Measurements from ENCODE around the gene NPEPL1.
"Not testable (repeated sequence)": the region's sequence is repeated elsewhere in the genome, so short reads cannot be mapped to it uniquely, and the experiment has no call there.

The NPEPL1 gene, protein sequence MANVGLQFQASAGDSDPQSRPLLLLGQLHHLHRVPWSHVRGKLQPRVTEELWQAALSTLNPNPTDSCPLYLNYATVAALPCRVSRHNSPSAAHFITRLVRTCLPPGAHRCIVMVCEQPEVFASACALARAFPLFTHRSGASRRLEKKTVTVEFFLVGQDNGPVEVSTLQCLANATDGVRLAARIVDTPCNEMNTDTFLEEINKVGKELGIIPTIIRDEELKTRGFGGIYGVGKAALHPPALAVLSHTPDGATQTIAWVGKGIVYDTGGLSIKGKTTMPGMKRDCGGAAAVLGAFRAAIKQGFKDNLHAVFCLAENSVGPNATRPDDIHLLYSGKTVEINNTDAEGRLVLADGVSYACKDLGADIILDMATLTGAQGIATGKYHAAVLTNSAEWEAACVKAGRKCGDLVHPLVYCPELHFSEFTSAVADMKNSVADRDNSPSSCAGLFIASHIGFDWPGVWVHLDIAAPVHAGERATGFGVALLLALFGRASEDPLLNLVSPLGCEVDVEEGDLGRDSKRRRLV

DNA sequence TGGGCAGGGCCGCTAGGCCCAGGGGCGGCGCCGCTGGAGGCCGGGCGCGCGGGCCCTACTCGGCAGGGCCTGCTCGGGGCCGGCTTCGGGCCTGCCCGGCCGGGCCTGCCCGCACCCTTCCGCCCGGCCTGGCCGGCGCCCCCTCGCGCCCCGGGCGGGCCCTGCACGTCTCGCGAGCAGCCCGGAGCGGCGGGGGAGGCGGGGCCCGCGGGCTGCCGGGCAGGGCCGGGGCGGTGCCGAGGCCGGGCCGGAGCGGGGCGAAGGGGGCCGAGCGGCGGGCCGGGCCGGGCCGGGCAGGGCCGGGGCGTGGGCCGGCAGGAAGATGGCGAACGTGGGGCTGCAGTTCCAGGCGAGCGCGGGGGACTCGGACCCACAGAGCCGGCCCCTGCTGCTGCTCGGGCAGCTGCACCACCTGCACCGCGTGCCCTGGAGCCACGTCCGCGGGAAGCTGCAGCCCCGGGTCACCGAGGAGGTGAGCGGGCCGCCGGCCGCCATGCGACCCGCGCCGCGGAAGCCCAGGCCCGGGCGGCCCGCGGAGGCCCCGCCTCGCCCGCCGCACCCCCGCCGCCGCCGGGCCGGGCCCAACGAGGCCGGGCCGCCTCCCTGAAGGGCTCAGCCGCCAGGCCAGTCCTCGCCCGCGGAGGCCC, at the start of gene NPEPL1:
NPEPL1 (plus strand) TSS at position 222 of the 647 bp plus-strand sequence; CDS start at position 323, 101 bp downstream.
- DNase-seq (ENCODE audit: low spot score), result peak; percentile 98

DNA sequence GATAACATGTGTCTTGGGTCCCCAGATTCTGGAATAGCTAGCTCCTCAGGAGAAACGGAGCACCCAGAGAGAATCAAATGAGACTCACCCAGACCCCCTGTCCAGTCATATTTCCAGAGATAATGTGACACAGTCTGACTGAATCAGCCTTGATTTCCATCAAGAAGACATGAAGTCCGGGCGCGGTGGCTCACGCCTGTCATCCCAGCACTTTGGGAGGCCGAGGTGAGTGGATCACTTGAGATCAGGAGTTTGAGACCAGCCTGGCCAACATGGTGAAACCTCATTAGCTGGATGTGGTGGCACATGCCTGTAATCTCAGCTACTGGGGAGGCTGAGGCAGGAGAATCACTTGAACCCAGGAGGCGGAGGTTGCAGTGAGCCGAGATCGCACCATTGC, 49.7 kb upstream of the NPEPL1 start:
- DNase-seq (ENCODE audit: low spot score), result not testable (repeated sequence)

DNA sequence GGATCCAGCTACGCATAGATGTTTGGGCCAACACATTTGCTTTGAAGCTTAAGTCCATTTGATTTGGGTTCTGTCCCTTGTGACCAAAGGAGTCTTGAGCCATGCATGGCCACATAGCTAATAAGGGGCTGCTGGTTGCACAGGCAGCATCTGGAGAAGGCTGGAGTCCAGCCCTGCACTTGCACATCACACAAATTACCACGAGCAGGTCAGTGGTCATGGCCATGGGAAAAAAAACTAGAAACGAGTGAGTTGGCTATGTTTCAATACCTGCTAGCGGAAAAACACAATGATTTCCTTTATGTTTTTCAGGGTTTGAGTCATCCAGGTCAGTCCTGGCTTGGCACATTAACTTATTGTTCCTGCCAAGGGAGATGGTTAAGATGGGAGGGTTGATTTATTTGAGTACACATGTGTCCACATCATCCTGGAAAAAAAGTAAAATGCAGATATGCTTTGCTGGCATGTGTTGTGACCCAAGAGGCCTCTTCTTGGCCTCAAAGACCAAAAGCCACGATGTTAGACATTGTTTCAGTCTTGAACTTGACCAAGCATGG, 47.1 kb upstream of the NPEPL1 start:
- DNase-seq (ENCODE audit: low spot score), result no peak

DNA sequence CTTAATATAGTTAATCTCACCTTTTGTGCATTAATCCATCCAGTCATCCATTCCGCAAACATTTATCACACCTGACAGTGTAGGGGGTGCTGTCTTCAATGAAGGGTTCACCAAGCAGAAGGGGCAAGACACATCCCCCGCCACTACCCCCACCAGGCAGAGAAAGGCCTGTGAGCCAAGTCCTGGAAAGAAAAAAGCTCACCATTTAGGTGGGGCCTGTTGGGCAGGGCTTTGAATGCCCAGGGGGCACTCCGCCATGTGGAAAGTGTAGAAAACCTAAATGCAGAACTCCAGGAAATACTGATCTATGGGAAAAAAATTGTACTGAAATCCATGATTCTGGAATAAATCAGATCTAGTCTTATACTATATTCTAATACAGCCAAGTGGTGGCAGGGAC, 46.3 kb upstream of the NPEPL1 start:
- DNase-seq (ENCODE audit: low spot score), result no peak

DNA sequence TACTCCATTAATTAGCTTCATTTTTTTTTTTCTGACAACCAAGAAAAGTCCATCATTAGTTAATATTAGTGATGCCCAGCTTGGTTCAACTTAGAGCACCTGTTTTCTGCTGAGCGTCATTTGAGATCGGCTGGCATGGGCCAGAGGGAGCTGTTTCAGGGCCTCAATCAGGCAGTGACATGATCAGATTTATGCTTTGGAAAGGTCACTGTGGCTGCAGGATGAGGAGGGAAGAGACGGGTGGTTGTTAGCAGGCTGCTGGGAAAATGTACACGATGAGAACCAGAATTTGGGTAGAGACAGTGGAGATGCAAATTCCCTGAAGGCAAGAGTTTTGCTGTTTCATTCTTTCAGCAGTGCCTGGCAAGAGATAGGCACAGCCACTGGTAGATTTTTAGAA, 45.9 kb upstream of the NPEPL1 start:
- no peak for DNase-seq (ENCODE audit: low spot score)

DNA sequence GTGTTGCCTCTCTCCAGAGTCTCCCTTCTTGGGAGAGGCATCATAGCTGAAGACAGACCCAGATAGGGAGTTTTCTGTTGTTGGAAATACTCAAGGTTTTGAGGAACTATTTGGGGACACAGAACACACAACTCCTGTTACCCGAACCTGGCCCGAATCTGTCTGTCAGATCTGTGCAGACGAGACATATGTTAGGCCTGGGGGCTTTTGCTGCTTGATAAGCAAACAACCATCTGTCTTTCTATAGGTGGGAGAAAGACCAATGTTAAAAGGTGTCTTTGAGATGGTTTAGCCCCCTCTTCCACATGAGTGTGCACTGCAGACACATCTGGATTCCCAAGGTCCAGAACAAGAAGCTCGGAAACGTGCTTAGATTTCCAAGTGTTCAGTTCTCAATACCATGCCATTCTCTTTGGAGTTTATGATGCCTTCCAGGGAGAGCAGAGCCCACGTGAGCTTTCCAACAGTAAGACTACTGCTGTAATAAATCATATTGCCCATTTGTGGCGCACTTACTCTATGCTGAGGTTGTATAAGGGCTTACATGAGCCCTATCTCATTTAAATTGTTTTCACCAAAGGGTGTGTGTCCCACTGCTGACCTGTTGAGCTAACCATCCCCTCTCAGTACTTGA, 45.3 kb upstream of the NPEPL1 start:
- no peak for DNase-seq (ENCODE audit: low spot score)

DNA sequence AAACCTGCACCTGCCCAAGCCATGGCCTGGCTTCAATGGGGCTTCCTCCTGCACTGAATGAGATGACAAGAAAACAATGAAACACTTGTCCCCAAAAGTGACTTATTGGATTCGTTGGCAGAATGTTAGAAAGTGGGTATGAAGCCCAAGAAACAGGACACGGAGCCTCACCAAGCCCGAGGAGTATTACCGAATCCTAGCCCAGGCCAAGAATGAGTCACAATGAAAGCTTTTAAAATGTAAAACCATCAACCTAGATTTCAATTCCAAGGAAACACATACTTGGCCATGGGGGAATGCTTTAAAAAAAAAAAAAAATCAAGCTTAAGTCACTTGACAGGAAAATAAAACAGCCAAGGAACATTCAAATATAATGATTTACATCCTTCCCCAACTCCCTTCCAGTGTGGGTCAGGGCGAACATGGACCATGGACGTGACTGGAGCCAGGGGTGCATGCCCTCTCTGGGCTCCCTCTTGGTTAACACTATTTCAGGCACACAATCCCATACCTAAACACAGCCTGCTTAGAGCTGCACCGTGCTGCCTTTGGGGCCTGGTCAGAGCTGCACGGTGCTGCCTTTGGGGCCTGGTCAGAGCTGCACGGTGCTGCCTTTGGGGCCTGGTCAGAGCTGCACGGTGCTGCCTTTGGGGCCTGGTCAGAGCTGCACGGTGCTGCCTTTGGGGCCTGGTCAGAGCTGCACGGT, 44.7 kb upstream of the NPEPL1 start:
- peak; percentile 79 for DNase-seq (ENCODE audit: low spot score)

DNA sequence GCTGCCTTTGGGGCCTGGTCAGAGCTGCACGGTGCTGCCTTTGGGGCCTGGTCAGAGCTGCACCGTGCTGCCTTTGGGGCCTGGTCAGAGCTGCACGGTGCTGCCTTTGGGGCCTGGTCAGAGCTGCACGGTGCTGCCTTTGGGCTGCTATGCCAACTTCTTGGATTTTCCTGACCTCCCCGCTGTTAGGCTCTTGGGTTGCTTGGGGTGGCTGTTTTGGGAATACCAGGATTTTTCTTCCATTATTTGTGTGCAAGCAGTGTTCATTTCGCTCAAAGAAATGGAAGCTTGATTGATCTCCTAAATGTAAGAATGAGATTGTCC, 44.1 kb upstream of the NPEPL1 start:
- not testable (repeated sequence) for DNase-seq (ENCODE audit: low spot score)

DNA sequence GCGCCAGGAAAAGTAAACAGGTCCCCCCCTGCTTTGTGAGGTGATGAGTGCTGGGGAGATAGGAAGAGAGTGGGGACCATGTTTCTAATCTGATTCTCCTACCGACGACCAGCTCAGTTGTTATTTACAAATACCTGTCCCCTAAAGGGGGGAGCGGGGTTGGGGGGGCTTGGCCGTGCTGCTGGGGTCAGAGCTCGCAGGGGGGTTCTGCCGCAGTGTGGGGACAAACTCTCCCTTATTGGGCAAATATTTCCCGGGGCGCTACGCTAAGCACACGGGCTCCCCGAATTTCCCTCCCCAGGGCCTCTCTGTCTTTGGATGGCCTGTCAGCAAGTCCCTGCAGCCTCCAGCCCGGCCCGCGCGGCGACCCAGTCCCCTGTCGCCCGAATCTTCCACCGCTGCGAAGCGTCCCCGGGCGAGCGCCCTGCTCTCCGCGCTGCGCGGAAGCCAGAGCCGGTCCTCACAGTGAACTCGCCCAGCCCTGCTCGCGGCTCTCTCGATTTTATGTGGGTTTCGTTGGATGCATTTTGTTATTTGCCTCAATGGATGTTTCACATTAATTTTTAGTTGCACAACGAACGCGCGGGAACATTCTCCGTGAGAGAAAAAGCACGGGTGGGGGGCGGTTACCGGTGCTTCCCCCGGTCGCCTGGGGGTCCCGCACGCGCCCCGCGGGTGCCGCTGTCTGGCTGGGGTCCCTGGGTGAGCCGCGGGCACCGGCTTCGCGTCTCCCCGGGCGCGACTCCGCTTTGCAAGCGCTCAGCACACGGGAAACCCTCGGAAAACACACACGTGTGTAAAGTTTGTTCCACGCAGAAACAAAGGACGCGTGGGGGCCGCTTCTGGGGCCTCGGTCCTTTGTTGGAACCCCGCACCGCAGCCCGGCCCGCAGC, 43.1 kb upstream of the NPEPL1 start:
- DNase-seq (ENCODE audit: low spot score), result peak; percentile 36

DNA sequence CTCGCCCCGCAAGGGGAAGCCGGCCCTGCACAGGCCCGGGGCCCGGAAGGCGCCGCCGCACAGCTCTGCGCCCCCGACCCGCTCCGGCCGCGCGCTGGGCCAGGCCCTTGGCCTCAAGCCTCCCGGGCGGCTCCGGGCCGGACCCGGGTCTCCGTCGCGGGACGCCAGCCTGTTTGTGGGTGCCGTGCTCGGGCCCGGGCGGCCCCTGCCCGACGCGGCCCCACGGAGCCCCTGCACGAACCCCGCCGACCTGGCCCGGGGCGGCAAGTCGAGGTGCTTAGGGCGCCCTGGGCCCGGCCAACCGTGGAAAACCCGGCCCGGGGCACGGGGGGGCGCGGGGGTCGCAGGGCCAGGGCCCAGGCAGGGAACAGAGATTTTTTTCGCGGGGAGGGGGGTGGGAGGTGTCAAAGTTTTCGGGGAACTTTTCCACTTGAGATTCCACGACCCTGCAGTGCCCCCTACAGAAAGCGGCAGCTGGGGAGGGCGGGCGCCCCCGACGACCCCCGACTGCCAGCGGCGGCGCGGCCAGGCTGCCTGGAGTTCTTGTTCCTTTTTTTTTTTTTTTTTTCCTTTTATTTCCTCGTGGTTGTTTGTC, 42.3 kb upstream of the NPEPL1 start:
- DNase-seq (ENCODE audit: low spot score), result peak; percentile 47

DNA sequence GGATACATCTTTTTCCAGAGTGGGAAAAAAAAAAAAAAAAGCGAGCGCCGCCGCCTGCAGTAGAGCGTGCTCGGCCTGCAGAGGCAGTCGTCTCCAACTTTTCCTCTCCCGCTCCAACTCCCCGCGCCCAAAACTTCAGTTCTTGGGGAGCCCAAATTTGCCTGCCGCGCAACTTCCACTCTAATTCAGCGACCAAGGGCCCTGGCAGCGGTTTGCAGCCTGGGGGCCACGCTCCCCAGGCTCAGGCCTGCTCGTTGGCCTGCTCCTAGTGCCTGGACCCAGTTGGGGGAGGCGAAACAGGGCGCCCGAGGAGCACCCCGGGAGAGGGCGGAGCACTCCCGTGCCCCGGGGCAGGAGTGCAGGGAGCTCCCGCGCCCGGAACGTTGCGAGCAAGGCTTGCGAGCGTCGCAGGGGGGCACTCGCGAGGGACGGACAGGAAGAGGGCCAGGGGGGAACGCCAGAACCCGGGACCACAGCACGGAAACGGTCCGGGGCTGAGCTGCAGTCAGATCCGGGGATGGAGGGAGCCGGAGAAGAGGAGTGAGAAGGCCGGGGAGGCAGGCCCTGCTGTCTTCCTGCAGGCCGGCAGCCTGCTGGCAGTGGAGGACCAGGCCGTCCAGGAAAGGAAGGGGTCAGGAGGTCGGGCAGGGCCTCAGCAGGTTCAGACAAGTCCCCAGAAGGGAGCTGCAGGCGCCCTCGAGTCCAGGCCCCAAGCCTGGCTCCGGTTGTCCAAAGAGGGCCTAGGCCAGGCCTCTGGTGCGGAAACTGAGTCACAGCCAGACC, 41.6 kb upstream of the NPEPL1 start, which contains the start of gene STX16:
STX16 (plus strand) TSS at position 508 of the 783 bp plus-strand sequence. CDS start 724 bp downstream, outside the sequence.
- peak; percentile 97 for DNase-seq (ENCODE audit: low spot score)

DNA sequence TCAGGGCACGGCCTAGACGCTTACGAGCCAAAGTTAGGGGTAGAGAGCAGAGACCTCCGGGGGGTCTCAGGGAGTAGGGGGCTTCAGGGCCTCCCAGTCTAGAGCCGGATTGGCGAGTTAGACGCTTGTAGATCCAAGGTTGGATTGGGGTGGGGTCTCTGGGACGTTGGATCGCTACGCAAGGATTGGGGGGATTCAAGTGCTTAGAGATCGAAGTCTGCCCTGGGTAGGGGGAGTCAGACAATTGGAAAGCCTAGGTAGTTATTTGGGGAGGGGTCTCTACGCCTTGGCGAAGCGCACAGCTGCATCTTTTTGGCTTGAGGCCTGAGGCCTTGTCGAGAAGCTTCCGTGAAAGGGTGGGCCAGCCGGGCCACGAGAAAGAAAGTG, 41.0 kb upstream of the NPEPL1 start:
- DNase-seq (ENCODE audit: low spot score), result no peak

DNA sequence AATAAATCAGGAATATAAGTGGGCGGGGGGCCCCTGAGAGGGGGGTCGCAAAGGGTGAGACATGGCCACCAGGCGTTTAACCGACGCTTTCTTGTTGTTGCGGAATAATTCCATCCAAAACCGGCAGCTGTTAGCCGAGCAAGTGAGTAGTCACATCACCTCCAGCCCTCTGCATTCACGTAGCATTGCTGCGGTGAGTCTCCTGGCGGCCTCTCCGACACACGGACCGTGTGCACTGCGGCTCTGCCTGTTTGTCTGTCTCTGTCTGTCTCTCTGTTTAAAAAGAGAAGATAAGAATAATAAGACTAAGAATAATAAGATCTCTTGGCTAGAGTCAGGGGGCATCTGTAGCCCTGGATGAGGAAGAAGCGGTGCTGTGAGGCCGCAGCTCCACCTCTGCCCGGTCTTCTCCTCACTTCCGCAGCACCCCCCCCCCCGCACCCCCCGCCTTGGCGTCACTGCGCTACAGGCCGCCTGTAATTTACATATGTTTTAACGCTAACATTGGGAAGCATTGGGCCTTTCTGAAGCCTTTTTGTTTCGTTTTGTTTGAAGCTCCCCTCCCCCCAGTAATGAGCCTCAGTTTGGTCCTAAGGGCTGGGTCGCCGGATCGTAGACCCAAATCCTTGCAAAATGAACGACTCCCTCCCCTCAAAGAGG, 40.5 kb upstream of the NPEPL1 start:
- DNase-seq (ENCODE audit: low spot score), result peak; percentile 81

DNA sequence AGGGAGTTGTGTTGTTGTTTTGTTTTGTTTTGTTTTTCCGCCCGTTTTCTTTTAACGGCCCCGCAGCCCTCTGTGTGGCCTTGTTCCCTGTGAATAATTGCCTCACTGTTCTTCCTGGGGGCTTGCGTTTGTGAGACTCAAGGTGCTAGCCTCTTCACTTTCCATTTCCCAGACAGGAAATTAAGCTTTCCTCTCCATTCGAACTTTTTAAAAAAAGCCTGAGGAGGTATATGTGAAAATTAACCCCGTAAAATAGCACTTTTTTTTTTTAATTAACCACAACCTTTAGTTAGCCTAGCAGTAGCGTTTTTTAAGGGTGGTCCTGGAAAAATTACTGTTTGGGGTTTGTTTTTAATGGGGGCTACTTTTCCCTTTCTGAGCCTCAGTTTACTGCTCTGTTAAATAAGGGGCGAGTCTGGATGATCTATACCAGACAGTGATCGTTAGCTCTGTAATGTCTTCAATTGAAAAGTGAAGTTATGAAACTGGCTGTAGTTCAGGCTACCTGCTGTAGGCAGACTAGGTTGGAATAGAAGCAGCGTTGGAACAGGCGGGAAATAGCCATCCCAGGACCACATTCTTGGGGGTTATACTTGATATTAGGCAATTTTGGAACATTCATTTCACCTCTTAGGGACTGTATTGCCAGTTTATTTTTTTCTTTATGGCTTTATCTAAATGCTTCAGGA, 39.9 kb upstream of the NPEPL1 start:
- no peak for DNase-seq (ENCODE audit: low spot score)

DNA sequence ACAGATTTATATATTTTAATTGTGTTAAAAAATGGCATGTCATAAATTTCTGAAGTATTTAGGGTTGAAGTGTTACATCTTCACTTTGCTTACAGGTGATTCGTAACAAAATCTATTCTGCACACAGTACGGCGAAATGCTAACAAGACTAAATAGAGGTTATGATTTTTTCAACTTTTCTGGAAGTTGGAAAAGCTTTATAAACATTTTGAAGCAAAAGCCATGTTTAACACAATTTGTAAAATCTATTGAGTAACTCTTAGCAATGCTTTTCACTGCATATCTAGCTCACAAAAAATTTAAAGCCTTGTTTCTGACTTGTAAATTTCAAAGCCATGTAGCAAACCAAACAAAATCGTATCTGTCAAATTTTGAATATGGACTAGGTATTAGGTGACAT, 38.3 kb upstream of the NPEPL1 start:
- no peak for DNase-seq (ENCODE audit: low spot score)

DNA sequence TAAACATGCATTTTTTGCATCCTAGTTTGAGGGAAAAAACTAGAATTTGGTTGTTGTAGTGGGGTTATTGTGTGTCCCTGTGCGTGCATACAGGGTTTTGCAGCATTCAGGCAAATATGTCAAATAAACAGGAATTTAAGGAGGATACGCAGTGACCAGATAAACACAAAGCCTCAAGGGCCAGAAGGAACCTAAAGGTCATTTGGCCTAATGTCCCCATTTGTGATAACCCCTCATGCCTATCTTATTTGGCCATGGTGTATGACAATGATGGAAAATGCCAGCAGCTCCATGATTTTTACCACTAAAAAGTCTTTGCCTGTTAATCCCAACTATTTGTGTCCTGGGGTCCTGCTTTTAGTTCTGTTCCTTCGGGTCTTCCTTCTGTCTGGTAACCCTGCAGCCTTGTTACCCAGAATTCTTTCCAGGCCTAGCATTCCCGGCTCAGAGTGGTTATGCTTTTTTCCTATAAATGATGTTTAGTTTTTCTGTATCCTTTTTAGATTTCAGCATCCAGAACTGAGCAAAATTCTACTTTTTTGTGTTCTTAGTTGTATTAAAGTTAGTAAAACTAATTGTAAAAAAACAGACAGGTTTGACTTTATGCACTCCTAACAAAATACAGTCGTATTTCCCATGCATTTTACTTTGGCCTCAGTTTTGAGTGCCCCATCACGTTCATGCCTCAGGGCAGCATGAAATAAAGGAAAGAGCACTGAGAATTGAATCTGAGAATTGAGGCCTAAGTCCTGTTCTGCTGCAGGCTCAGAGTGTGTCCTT, 37.1 kb upstream of the NPEPL1 start:
- DNase-seq (ENCODE audit: low spot score), result no peak

DNA sequence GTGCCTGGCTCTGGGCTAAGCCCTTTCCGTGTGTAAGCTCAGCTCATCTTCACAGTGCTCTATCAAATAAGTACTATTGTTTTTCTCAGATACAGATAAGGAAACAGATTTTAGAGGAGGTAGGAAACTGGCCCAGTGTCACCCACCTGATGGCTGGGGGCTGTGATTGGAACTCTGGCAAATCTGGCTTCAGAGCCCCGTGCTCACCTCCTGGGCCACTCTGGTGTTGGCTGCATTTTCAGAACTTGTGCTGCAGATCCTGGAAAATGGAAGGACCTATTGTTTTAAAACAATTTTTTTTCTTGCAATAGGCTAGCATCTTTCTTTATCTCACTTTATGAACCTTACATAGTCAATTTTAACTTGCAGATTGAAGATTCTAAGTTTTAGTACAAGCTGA, 35.8 kb upstream of the NPEPL1 start:
- no peak for DNase-seq (ENCODE audit: low spot score)

DNA sequence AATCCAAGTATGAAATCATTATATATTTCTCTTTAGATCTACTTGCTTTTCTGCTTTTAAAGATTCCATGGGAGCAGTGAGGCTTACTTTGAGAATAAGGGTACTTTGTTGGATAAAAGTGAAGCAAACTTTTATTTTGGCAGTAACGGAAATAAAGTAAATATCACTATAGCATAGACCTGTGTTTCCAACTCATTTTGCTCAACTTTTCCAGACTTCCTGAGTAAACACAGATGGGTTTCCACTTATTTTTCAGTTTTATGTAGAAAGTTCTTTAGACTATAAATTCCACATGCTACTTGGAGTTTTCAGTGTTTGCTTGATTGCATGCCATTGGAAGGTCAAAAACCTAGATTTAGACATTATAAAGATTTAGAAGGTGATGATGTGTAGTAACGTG, 35.3 kb upstream of the NPEPL1 start:
- DNase-seq (ENCODE audit: low spot score), result no peak
